K562 (cell line): ENCODE data around the gene PMPCB. TPM values are rescaled to one million over a fixed set of nuclear protein-coding genes. Genes with fewer than 3 reads are reported as not detected.

Experiments
- GTF2E2 ChIP-seq: fragments of 200-800 bp; sonication (Bioruptor generic); IDR thresholded peaks from 2 replicates; pipeline ENCODE4 v1.6.1; 2016; ENCODE audit warnings: missing genetic modification characterization, missing compliant biosample characterization
- HEY1 ChIP-seq: fragments of 250-450 bp; sonication (Bioruptor Pico); IDR thresholded peaks from 2 replicates; pipeline ENCODE4 v1.5.0; 2020; ENCODE audit warnings: mild to moderate bottlenecking, moderate library complexity, borderline replicate concordance
- ILF3 ChIP-seq: fragments of 450-650 bp; IDR thresholded peaks from 2 replicates; pipeline ENCODE4 v1.6.1; 2018; ENCODE audit warnings: antibody characterized with exemption, mild to moderate bottlenecking, moderate library complexity, borderline replicate concordance
- PML ChIP-seq: IDR thresholded peaks from 2 replicates; pipeline ENCODE4 v1.6.1; 2012; ENCODE audit warnings: low read length, inconsistent platforms
- RBM34 ChIP-seq: fragments of 200-400 bp; formaldehyde crosslinking; IDR thresholded peaks from 2 replicates; pipeline ENCODE4 v1.6.1; 2018; ENCODE audit warnings: low read length, borderline replicate concordance; ENCODE audit not compliant: insufficient read depth
- ZNF232 ChIP-seq: sonication (generic); formaldehyde crosslinking; IDR thresholded peaks from 2 replicates; pipeline ENCODE4 v1.8.0; 2022; ENCODE audit warnings: mild to moderate bottlenecking, missing genetic modification reagents
- ZNF551 ChIP-seq: fragments of 250-450 bp; sonication (Bioruptor Pico); IDR thresholded peaks from 2 replicates; pipeline ENCODE4 v1.5.0; 2021; ENCODE audit warnings: mild to moderate bottlenecking, moderate library complexity
- ZNF583 ChIP-seq: fragments of 250-450 bp; sonication (Bioruptor Pico); IDR thresholded peaks from 2 replicates; pipeline ENCODE4 v1.4.0; 2020
- polyA plus RNA-seq, 8 experiments: library from polyadenylated mRNA; depleted of rRNA in 4 of 8; stranded (reverse) in 5 of 8; unstranded in 3 of 8; fragments of >200 nt; fragmentation: Nextera tagmentation in 2 of 8; fragmentation: Illumina TruSeq in 1 of 8; extraction: Ambion mirVana in 2 of 8; extraction: Trizol in 1 of 8; gene quantifications; 2 replicates each; pipeline versions ENCODE4 v1.2.1 to v1.2.3, GENCODE V29; 2011 to 2014; ENCODE audit warnings: inconsistent platforms in 1 of 8, missing spikeins in 1 of 8
- total RNA-seq, 7 experiments: library from RNA; depleted of rRNA in 6 of 7; stranded (reverse); fragments of >200 nt in 6 of 7; fragmentation: Illumina TruSeq in 2 of 7; extraction: Trizol in 2 of 7; gene quantifications; 2 replicates each; pipeline versions ENCODE4 v1.2.1 to v1.2.3, GENCODE V29; 2011 to 2021; ENCODE audit warnings: low replicate concordance in 1 of 7
- TF ChIP-seq, protein P1 (sequence below): fragments of 250-450 bp; sonication (Bioruptor Pico); IDR thresholded peaks from 2 replicates; pipeline ENCODE4 v1.5.0; 2020; ENCODE audit warnings: mild to moderate bottlenecking, borderline replicate concordance
- TF ChIP-seq, protein P2 (sequence below), 2 experiments: fragments of 450-650 bp in 1 of 2; IDR thresholded peaks; 2 replicates each; pipeline ENCODE4 v1.6.1; 2011 to 2017; ENCODE audit warnings: low read depth in 2 of 2, antibody characterized with exemption in 1 of 2, borderline replicate concordance in 1 of 2, low read length in 1 of 2, mild to moderate bottlenecking in 1 of 2, mixed read lengths in 1 of 2; ENCODE audit not compliant: control insufficient read depth in 1 of 2
- TF ChIP-seq, protein P3 (sequence below): sonication (generic); formaldehyde crosslinking; IDR thresholded peaks from 2 replicates; pipeline ENCODE4 v1.8.1; 2023; ENCODE audit warnings: mild to moderate bottlenecking, missing genetic modification reagents
- TF ChIP-seq, protein P4 (sequence below): sonication (generic); formaldehyde crosslinking; IDR thresholded peaks from 2 replicates; pipeline ENCODE4 v1.8.1; 2023; ENCODE audit warnings: mild to moderate bottlenecking, missing genetic modification reagents
- TF ChIP-seq, protein P5 (sequence below): fragments of 450-650 bp; IDR thresholded peaks from 2 replicates; pipeline ENCODE4 v1.6.1; 2016; ENCODE audit warnings: low read depth, mild to moderate bottlenecking, moderate library complexity

Gene PMPCB
- total and polyA plus RNA-seq, 9 of the 15 experiments (the other 6 are each of a cell fraction or from before 2014, with no cell fraction given), result 61.2 to 209 (median 105) TPM

DNA sequence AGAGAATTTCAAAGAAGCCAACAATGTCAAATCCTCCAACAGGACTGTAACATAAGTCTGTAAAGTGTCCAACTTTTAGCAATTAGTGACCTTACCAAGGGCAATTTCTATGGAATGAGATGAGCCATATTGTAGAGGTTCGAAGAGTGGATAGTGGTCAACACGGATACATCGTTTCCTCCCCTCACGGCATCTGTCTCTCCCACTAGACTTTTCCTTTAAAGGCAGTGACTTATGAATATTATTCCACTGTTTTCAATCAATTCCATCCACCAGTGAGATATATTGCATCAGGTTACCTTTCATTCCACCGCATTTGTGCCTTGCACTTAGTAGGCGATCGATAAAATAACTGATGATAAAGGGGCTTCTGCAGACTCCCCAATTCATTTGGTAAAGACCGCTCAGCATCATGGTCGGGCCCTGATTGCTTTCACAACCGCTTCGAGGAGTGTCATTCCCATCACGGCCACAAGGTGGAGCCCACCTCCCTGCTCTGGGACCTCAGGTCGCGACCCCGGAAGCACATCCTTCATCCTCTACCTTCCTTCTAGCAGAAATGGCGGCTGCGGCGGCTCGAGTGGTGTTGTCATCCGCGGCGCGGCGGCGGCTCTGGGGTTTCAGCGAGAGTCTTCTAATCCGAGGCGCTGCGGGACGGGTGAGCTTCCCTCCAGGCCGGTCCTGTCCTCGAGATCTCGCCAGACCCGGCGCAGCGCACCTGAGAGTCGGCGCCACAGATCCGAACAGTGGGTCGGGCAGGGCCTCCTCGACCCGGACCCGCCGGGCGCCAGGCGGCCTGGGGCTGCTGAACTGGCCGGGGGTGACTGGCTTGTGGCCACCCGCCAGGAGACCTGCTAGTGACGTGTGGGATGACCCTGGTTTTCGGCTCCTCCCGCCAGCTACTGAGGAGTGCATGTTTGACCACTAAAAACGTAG lies at the start of gene PMPCB (continued):
- TF ChIP-seq, protein P1, sequence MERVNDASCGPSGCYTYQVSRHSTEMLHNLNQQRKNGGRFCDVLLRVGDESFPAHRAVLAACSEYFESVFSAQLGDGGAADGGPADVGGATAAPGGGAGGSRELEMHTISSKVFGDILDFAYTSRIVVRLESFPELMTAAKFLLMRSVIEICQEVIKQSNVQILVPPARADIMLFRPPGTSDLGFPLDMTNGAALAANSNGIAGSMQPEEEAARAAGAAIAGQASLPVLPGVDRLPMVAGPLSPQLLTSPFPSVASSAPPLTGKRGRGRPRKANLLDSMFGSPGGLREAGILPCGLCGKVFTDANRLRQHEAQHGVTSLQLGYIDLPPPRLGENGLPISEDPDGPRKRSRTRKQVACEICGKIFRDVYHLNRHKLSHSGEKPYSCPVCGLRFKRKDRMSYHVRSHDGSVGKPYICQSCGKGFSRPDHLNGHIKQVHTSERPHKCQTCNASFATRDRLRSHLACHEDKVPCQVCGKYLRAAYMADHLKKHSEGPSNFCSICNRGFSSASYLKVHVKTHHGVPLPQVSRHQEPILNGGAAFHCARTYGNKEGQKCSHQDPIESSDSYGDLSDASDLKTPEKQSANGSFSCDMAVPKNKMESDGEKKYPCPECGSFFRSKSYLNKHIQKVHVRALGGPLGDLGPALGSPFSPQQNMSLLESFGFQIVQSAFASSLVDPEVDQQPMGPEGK (CRISPR knock-in tag), result no peak
- TF ChIP-seq ZNF551 (CRISPR knock-in tag) (no peak), GTF2E2 (peak; percentile 89; the same call in 1 of the 2 replicates), HEY1 (CRISPR knock-in tag) (no peak), ILF3 (peak; percentile 89), ZNF232 (CRISPR knock-in tag) (peak; percentile 69; the same call in 1 of the 2 replicates), PML (peak; percentile 59; the same call in 1 of the 2 replicates), ZNF583 (0 out of 2 replicates have a peak, but pooled peaks have one; percentile 64), RBM34 (no peak)
- TF ChIP-seq, protein P2, sequence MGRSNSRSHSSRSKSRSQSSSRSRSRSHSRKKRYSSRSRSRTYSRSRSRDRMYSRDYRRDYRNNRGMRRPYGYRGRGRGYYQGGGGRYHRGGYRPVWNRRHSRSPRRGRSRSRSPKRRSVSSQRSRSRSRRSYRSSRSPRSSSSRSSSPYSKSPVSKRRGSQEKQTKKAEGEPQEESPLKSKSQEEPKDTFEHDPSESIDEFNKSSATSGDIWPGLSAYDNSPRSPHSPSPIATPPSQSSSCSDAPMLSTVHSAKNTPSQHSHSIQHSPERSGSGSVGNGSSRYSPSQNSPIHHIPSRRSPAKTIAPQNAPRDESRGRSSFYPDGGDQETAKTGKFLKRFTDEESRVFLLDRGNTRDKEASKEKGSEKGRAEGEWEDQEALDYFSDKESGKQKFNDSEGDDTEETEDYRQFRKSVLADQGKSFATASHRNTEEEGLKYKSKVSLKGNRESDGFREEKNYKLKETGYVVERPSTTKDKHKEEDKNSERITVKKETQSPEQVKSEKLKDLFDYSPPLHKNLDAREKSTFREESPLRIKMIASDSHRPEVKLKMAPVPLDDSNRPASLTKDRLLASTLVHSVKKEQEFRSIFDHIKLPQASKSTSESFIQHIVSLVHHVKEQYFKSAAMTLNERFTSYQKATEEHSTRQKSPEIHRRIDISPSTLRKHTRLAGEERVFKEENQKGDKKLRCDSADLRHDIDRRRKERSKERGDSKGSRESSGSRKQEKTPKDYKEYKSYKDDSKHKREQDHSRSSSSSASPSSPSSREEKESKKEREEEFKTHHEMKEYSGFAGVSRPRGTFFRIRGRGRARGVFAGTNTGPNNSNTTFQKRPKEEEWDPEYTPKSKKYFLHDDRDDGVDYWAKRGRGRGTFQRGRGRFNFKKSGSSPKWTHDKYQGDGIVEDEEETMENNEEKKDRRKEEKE (IDR thresholded peaks at IDR 0.05; ENCODE audit: borderline replicate concordance in 1 of 2, control insufficient read depth in 1 of 2, low read depth in 2 of 2, low read length in 1 of 2), result no peak
- TF ChIP-seq, protein P3, sequence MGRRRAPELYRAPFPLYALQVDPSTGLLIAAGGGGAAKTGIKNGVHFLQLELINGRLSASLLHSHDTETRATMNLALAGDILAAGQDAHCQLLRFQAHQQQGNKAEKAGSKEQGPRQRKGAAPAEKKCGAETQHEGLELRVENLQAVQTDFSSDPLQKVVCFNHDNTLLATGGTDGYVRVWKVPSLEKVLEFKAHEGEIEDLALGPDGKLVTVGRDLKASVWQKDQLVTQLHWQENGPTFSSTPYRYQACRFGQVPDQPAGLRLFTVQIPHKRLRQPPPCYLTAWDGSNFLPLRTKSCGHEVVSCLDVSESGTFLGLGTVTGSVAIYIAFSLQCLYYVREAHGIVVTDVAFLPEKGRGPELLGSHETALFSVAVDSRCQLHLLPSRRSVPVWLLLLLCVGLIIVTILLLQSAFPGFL (CRISPR knock-in tag), result 0 out of 2 replicates have a peak, but pooled peaks have one; percentile 17
- TF ChIP-seq, protein P4, sequence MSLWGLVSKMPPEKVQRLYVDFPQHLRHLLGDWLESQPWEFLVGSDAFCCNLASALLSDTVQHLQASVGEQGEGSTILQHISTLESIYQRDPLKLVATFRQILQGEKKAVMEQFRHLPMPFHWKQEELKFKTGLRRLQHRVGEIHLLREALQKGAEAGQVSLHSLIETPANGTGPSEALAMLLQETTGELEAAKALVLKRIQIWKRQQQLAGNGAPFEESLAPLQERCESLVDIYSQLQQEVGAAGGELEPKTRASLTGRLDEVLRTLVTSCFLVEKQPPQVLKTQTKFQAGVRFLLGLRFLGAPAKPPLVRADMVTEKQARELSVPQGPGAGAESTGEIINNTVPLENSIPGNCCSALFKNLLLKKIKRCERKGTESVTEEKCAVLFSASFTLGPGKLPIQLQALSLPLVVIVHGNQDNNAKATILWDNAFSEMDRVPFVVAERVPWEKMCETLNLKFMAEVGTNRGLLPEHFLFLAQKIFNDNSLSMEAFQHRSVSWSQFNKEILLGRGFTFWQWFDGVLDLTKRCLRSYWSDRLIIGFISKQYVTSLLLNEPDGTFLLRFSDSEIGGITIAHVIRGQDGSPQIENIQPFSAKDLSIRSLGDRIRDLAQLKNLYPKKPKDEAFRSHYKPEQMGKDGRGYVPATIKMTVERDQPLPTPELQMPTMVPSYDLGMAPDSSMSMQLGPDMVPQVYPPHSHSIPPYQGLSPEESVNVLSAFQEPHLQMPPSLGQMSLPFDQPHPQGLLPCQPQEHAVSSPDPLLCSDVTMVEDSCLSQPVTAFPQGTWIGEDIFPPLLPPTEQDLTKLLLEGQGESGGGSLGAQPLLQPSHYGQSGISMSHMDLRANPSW (CRISPR knock-in tag), result peak; percentile 86; the same call in 1 of the 2 replicates
- TF ChIP-seq, protein P5, sequence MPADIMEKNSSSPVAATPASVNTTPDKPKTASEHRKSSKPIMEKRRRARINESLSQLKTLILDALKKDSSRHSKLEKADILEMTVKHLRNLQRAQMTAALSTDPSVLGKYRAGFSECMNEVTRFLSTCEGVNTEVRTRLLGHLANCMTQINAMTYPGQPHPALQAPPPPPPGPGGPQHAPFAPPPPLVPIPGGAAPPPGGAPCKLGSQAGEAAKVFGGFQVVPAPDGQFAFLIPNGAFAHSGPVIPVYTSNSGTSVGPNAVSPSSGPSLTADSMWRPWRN, result no peak
